Sciatic nerve (tissue), 2 donors: Measurements from ENCODE around the gene ZXDA. TPM values are rescaled to one million over a fixed set of nuclear protein-coding genes. Genes with fewer than 3 reads are reported as not detected.

ENCODE experiments used
- ATAC-seq: fragments of 200-7000 bp; cut with Tn5 transposase; one replicate; pipeline ENCODE4 v1.9.1; 2020; ENCODE audit warnings: mild to moderate bottlenecking, moderate library complexity
- DNase-seq: peaks from one replicate; pipeline ENCODE4 v3.0.0-alpha.2; 2020; ENCODE audit warnings: low spot score
- intact Hi-C: fragments of 100-400 bp; cut with DNase I; formaldehyde crosslinking; loops from one replicate; pipeline ENCODE4 v1.14.2; 2022
- total RNA-seq: library from RNA; stranded (reverse); fragmentation: NEBNext Ultra II Directional; extraction: Animal tissue kit (Norgen Biotek cat#: 25700); gene quantifications from one replicate; pipeline ENCODE4 v1.2.1, GENCODE V29; 2021
- donor health status: DM: no; HTN: no; CAD: no.
- donor health status: DM: no; HTN: no; CAD: no.

Gene ZXDA
- total RNA-seq, 1 donor from 2014 or later = 8.8 TPM

DNA sequence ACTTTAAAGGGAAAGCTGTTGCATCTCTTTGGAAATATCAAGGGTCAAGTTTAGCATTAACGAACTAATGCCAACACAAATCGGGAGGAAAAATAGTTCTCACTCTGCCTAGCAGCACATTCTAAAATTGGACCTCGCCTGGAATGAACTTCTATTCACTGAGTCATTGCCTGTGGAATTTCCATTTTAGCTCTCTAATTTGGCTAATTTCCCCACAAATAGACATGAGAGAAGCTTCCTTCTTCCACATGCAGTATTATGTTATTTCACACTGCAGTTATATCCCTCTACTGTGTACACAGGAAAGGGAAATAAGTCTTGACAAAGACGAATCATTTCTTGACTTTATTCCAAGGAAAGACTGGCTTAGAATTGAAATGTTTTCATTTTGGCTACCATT, 9.3 kb downstream of the ZXDA start:
- DNase-seq (no peak), ATAC-seq (no peak)
- intact Hi-C loops = no loop called here

DNA sequence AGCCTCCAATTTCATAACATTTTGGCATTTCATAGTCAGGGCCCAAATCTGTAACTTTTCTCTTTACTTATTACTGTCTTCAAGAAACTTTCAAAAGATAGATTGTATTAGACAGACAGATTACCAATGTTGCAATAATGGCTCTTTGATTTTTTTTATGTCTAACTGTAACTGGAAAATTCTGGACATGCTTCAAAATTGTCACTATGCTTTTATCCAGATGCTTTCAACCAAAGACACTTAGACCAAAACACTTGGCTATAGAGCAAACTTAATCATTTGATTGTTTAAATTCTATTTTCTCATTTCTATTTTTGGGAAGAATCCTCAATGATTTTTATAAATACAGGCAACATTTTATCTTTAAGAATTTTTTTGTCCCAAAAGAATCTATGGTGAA, 10.4 kb downstream of the ZXDA start:
- intact Hi-C loops = no loop called here
- DNase-seq = no peak
- no peak for ATAC-seq

DNA sequence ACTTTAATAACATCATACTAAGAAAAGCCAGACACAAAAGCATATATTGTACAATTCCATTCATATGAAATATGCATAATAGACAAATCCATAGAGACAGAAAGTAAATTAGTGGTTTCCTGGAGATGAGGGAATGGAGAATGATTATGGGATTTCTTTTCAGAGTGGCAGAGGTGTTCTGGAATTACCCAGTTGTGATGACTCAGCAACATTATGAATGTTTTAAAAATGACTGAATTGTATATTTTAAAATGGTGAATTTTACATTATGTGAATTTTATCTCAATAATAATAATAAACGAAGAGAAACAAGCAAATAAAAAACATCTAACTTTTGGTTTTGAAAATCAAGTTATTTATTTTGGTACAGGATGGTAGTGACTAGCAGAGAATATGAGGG, 11.2 kb downstream of the ZXDA start:
- ATAC-seq = no peak
- intact Hi-C loops = no loop called here
- DNase-seq = no peak

DNA sequence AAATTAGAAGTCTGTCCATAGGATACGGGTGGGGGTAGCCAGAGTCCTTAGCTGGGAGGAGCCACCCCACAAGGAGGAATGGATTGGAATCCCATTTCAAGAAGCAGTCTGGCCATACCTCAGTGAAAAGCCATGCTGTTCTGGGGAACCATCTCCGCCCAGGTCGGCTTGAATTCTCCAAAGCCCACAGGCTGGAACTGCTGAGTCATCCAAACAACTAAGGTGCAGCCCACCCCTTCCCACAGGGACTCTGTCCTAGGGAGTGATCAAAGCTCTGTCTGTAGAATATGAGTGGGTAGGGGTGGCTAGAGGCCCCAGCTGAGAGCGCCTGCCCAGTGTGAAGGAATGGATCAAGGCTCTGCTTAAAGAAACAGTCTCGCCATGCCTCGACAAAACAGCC, 38.8 kb downstream of the ZXDA start:
- ATAC-seq (no peak), DNase-seq (no peak)
- intact Hi-C loops = no loop called here

Other genes starting within 250 kb of the ZXDA start
- gene NLRP2B, start 230.2 kb downstream of the ZXDA start, total RNA-seq = 0.13 TPM